GM19372 (cell line): ENCODE measurements around the gene MYL3.

ENCODE experiments used
- ATAC-seq: cut with Tn5 transposase; IDR thresholded peaks from one replicate; pipeline ENCODE4 v1.9.1; 2021; ENCODE audit warnings: mild to moderate bottlenecking, low read depth, moderate library complexity; ENCODE audit not compliant: unreplicated experiment

The MYL3 gene

DNA sequence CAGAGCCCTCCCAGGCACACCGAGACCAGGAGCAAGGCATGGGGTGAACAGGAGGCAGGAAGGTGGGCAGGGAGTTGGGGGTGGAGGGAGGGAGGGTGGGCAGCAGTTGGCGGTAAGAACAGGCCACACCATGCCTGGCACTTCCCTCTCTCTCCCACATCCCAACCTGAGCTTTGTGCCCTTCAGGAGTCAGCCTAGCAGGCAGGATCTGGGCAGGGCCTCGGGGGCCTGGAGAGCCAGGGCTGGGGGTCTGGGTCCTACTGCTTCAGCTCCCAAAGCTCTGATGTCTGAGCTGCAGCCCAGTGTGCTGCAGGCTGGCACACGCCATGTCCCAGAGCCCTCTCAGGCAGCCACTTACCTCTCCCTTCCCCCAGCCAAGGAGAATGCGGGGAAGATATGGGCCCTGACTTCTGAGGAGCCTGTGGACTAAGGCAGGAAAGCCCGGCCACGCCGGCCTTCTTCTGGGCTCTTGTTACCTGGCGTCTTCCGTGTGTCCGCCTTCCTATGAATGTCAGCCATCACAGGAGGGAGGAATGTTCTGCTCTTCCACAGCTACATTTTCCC lies 2.9 kb upstream of the MYL3 start:
- no peak for ATAC-seq

- ATAC-seq = no peak
Measured at GRCh38 chr3:46865546-46865945, 2.3 kb upstream of the MYL3 start.

GRCh38 chr3:46865031-46865507 lies 1.8 kb upstream of the MYL3 start:
- no peak for ATAC-seq

DNA sequence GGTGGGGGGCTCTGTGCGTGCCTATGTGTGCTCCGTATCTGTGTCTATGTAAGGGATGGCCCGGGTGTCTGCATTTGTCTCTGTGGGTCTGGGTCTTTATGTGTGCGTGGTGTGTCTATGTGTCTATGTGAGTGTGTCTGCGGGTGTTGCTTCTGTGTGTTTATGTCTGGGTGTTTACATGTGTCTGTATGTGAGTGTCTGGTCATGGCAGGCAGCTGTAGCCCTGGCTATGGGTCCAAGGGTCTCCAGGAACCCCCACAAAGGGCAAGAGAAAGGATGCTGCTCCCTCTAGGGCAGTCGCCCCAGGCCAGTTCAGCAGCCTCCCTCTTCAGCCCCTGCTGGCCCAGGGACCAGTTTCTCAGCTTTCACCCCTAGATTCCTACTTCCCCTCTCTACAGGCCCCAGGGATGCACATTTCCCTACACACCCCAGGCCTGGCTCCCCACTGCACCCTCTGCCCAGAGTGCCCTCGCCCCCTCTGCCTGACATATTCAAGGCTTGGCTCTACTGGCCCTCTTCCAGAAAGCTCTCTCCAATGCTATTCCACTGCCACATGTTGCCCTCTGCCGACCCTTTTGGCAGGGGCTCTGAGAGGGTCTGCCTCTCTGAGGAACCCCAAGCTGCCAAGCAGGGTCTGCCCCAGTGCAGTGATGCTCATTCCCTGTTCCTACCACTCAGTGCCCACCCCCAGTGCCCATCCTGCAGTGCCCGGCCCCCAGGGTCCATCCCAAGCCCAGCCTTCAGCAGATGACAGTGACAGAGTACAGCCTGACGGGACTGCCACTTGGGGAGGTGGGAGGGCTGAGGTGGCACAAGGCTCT lies 1.0 kb upstream of the MYL3 start:
- no peak for ATAC-seq

- ATAC-seq = no peak
Measured at GRCh38 chr3:46862369-46863025, 747 bp downstream of the MYL3 start.

- no peak for ATAC-seq
Measured at GRCh38 chr3:46861605-46862368, 1.5 kb downstream of the MYL3 start.

DNA sequence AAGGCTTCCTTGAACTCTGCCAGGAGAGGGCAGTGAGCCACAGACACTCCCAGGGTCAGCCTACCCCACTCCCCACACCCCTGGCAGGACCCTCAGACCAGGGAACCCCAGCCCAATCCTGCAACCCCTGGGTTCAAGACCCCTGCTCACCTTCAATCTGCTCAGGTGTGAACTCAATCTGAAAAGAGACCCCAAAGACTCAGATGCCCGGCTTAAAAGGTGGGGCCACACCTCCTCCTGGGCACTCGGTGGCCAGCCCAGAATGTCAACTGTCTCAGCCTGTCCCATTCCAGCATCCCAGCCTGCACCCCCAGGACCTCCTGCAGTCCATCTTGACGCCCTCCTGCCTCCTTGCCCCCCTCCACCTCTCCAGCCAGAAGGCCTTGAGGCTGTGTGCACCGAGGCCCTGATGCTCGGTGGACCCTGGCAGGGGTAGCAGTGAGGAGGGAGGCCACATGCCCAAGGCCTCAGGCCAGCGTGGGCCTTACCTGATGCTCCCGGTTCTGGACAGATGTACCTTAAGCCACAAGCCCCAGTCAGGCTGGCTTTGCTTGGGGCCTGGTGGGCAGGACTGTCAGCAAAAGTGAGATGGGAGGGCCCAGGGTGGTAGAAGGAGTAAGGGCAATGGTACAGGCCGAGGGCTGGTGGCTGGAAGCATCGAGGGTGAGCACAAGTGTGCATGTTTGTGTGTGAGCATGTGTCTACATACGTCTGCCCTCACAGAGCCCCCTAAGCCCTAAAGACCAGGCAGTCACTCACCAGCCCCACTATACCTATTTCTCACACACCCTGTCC lies 2.2 kb downstream of the MYL3 start:
- no peak for ATAC-seq

DNA sequence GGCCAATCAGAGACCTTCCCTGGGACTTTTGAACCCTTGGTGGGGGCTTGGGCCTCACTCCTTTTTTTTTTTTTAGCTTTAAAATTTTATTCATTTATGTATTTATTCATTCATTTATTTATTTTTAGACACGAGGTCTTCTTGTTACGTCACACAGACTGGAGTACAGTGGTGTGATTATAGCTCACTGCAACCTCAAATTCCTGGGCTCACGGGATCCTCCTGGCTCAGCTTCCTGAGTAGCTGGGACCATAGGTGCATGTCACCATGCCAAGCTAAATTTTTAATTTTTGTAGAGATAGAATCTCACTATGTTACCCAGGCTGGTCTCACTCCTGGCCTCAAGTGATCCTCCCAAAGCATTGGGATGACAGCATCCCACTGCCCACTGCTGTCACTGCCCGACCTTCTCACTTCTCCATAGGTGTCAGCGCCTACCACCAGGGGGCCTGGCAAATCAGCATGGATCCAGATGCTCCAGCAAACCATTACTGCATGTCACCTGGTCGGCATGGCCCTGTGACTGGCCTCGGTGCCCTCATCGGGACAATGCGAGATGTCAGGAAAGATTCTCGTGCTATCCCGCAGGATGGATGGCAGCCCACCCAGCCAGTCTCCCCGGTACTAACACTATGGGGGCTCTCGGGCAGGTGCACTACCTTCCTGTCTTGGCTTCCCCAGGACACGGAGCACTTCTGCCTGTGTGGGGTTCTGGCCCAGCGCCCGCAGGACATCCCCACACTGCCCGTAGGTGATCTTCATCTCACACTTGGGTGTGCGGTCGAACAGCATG lies 3.0 kb downstream of the MYL3 start:
- ATAC-seq = no peak

DNA sequence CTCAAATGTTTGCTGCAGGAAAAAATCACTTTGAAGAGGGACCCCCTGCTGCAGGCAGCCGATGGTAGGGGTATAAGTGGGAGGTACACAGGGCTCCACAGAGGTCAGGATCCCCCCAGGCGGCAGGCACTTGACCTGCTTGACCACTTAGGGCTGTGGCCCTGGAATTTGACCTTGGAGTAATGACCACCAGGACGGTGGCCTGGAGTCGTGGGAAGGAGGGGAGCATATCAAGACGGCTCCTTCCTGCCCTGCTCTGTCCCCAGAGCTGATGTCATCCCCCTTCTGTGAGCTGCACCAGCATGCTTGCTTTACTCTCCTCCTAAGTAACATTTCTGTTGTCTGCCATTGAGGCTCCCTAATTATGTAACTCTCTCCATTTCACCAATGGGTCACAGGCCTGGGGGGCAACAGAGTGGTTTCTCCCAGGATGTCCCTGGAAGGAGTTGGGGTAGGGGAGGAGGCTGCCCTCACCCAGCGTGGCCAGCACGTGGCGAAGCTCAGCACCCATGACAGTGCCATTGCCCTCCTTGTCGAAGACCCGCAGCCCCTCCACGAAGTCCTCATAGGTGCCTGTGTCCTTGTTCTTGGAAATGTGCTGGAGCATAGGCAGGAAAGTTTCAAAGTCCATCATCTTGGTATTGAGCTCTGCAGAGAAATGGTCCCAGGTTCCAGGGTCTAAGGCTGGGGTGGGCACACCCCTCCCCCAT lies 4.1 kb downstream of the MYL3 start:
- no peak for ATAC-seq

- ATAC-seq = no peak
Measured at GRCh38 chr3:46858456-46858855, 4.8 kb downstream of the MYL3 start.

DNA sequence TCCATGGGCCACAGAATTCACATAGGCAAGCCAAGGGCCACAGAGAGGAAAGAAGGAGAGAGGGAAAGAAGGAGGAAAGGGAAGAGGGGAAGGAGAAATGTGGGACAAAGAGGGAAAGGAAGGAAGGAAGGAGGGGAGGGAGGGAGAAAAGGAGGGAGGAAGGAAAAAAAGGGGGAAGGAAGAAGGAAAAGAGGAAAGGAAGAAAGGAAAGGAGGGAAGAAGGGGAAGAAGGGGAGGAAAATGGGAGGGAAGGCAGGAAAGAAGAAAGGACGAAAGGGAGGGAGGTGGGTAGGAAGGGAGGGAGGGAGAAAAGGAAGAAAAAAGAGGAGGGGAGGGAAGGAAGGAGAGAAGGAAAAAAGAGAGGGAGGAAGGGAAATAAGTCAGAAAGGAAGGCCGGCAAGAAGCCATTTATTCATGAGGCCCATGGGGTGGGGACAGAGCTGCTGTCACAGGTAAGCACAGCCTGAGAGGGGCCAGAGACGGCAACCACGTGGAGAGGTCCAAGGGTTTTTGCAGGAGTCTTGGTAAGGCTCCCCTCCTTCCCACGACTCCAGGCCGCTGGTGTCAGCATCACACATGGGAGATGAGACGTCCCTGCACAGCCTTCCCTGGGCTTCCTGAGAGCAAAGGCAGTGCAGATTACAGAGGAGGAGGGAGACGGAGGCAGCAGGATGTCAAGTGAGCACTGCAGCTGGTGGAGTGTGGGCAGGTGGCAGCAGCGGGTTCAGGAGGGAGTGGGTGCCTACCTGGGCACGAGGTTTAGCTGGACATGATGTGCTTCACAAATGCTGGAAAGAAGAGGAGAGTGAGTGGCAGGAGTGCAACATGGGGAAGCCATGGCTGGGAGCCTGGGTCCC lies 5.5 kb downstream of the MYL3 start:
- ATAC-seq = no peak

- ATAC-seq = no peak
Measured at GRCh38 chr3:46856576-46857471, 6.4 kb downstream of the MYL3 start.

DNA sequence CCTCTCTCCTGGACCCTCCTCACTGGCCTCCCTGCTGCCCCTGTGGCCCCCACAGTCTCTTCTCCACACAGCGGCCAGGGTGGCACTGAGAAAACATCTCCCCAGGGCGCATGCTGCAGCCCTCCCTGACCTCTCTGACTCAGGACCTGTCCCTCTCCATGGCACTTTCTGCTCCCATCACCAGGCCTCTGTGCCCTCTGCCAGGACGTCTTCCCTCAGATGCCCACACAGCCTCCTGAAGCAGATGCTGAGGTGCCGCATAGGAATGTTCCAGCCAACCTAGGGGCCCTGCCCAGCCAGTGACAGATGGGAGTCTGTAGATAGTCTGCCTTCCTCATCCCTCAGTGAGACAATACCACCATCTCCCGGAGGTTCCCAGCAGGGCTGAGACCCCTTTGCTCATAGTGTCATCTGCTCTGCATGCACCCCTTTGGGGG lies 8.7 kb downstream of the MYL3 start:
- no peak for ATAC-seq

GRCh38 chr3:46853441-46854415 lies 9.5 kb downstream of the MYL3 start:
- ATAC-seq = no peak

GRCh38 chr3:46852839-46853355 lies 10.3 kb downstream of the MYL3 start:
- ATAC-seq = no peak
